ENCODE results near the gene ACOXL. TPM values are rescaled to one million over a fixed set of nuclear protein-coding genes. Genes with fewer than 3 reads are reported as not detected.

The ACOXL gene
- polyA plus RNA-seq, 6 donors from 2014 or later, result not detected

DNA sequence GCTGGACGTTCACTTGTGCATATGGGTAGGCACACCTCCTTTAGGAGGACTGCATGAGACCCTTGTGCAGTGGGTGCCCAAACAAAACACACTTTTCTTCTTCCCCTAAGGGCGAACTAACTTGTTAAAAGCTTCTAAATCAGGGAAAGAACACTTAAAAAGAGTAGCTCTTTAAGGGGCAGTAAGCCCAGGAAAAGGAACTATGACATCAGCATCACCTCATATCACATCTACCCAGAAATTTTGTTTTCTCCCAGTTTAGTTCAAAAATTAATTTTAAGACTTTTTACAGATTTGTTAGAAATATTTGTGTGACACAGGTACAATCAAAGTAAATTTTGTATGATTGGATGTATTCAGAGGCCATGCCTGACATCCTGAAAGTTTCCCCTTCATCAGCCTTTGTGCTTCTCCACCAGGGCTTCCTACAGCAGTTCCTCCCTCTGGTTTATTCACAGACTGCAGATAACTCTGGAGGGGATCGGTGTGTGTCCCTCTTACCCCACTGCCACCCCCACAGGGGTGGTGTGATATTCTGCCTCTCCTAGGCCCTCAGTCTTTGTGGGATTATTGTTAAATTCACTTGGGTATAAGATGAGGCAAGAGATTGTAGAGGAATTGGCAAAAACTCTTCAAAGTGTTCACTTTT lies 416.0 kb downstream of the ACOXL start:
- Mint-ChIP-seq H3K9me3 (no peaks in the 10 kb centered on the region), H3K4me3 (no peak overlapping the region), H3K27ac (peak overlapping the region in 3 of 6 donors; percentile 4 to 84 (median 82)), H3K27me3 (no peaks in the 10 kb centered on the region), H3K36me3 (peaks cover 12 to 37% of the 10 kb centered on the region in 2 donors), H3K4me1 (peaks cover 8 to 24% (median 24%) of the 10 kb centered on the region in 3 donors)
- no peak for DNase-seq
- ATAC-seq (ENCODE audit: low read depth in 2 of 2), result no peak

GRCh38 chr2:111148925-111149324 lies 416.6 kb downstream of the ACOXL start:
- ATAC-seq (ENCODE audit: low read depth in 2 of 2), result no peak
- Mint-ChIP-seq H3K36me3 (peaks cover 12 to 41% of the 10 kb centered on the region in 2 donors), H3K27me3 (no peaks in the 10 kb centered on the region), H3K4me3 (no peak overlapping the region), H3K9me3 (no peaks in the 10 kb centered on the region), H3K4me1 (peaks cover 8 to 24% (median 24%) of the 10 kb centered on the region in 3 donors), H3K27ac (peak overlapping the region in 1 of 6 donors; percentile 4)
- no peak for DNase-seq

GRCh38 chr2:111149882-111150455 lies 417.6 kb downstream of the ACOXL start:
- ATAC-seq (ENCODE audit: low read depth in 2 of 2) (no peak), DNase-seq (no peak)
- Mint-ChIP-seq H3K27me3 (no peaks in the 10 kb centered on the region), H3K27ac (peak overlapping the region in 4 of 6 donors; percentile 34 to 69 (median 54)), H3K4me3 (no peak overlapping the region), H3K9me3 (no peaks in the 10 kb centered on the region), H3K4me1 (peaks cover 8 to 28% (median 25%) of the 10 kb centered on the region in 3 donors), H3K36me3 (peaks cover 12 to 37% of the 10 kb centered on the region in 2 donors)

GRCh38 chr2:111154758-111155157 lies 422.4 kb downstream of the ACOXL start:
- Mint-ChIP-seq H3K4me3 (no peak overlapping the region), H3K9me3 (no peaks in the 10 kb centered on the region), H3K4me1 (peaks cover 34 to 54% (median 43%) of the 10 kb centered on the region in 3 donors), H3K36me3 (peaks cover 12 to 30% of the 10 kb centered on the region in 2 donors), H3K27me3 (no peaks in the 10 kb centered on the region), H3K27ac (peak overlapping the region in 2 of 6 donors; percentile 11 to 89)
- ATAC-seq (ENCODE audit: low read depth in 2 of 2) (no peak), DNase-seq (no peak)

GRCh38 chr2:111155610-111156009 lies 423.2 kb downstream of the ACOXL start:
- Mint-ChIP-seq H3K27me3 (no peaks in the 10 kb centered on the region), H3K4me3 (no peak overlapping the region), H3K36me3 (peaks cover 19 to 21% of the 10 kb centered on the region in 2 donors)

GRCh38 chr2:111156529-111156928 lies 424.2 kb downstream of the ACOXL start:
- Mint-ChIP-seq H3K27ac (peak overlapping the region; percentile 83 to 97 (median 91)), H3K27me3 (no peaks in the 10 kb centered on the region), H3K9me3 (no peaks in the 10 kb centered on the region), H3K4me1 (peaks cover 44 to 69% (median 51%) of the 10 kb centered on the region in 3 donors), H3K36me3 (peaks cover 15 to 17% of the 10 kb centered on the region in 2 donors), H3K4me3 (peak overlapping the region in 5 of 8 donors; percentile 42 to 79 (median 63))
- DNase-seq, result no peak
- no peak for ATAC-seq (ENCODE audit: low read depth in 2 of 2)

More at GRCh38 chr2:111155610-111156009, 423.2 kb downstream of the ACOXL start:
- Mint-ChIP-seq H3K27ac (peak overlapping the region in 5 of 6 donors; percentile 69 to 89 (median 83)), H3K4me1 (peaks cover 41 to 63% (median 50%) of the 10 kb centered on the region in 3 donors), H3K9me3 (no peaks in the 10 kb centered on the region)
- ATAC-seq (ENCODE audit: low read depth in 2 of 2), result no peak
- no peak for DNase-seq

DNA sequence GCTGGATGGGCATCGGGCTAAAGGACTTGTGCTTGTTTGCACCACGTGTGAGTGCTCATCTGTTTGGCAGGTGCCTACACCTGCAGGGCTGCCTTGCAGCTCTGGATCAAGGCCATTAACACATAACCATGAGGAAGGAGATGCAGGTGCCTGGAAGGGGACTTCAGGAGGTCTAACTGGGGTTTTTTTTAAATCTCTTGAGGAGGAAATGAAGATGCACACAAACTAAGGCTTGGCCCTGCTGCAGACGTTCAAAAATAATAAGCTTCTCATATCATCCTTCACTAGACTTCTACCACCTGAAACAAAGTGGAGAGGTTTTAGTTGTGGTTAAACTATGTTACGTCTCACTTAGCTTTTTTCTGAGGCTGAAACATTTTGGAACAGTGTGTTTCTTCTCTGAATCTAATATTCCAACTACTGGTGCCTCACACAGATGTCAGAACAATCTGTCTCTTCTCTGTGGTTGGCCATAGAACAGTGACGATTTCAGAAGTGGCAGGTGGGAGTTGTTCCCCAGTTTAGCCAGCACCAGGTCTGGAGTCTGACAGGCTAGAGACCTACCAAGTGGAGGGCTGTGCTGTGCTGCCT lies 424.8 kb downstream of the ACOXL start:
- Mint-ChIP-seq H3K27ac (peak overlapping the region; percentile 83 to 97 (median 91)), H3K9me3 (no peaks in the 10 kb centered on the region), H3K4me3 (peak overlapping the region; percentile 4 to 79 (median 45)), H3K27me3 (no peaks in the 10 kb centered on the region), H3K36me3 (peaks cover 9 to 14% of the 10 kb centered on the region in 2 donors), H3K4me1 (peaks cover 44 to 68% (median 55%) of the 10 kb centered on the region in 3 donors)
- peak; percentile 68 to 70 for ATAC-seq (ENCODE audit: low read depth in 2 of 2)
- peak; percentile 65 for DNase-seq

DNA sequence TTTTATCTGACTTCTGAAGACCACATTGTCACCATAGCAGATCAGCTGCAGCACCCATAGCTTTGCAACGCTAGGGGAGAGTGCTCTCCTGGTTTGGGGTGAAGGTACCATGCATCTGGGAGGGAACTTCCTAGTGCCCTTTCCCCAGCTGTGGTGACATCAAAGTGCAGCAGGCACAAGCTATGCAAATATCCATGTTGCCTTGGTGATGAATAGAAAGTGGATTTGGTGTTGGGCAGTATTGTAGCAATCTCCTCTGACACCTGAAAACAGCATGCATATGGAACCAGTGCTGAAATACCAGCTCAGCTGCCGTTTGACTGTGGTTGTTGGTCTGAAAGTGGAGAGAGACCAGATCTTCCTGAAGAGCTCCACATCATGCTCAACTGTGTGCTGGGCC lies 425.4 kb downstream of the ACOXL start:
- Mint-ChIP-seq H3K36me3 (peaks cover 7 to 16% of the 10 kb centered on the region in 2 donors), H3K4me1 (peaks cover 47 to 72% (median 61%) of the 10 kb centered on the region in 3 donors), H3K9me3 (no peaks in the 10 kb centered on the region), H3K4me3 (peak overlapping the region; percentile 4 to 65 (median 42)), H3K27me3 (no peaks in the 10 kb centered on the region), H3K27ac (peak overlapping the region; percentile 83 to 97 (median 91))
- DNase-seq (peak; percentile 60), ATAC-seq (ENCODE audit: low read depth in 2 of 2) (peak; percentile 66 to 70)

- Mint-ChIP-seq H3K27ac (peak overlapping the region in 3 of 6 donors; percentile 32 to 89 (median 78)), H3K27me3 (no peaks in the 10 kb centered on the region), H3K36me3 (peaks cover 7 to 15% of the 10 kb centered on the region in 2 donors), H3K9me3 (no peaks in the 10 kb centered on the region), H3K4me1 (peaks cover 48 to 76% (median 67%) of the 10 kb centered on the region in 3 donors), H3K4me3 (no peak overlapping the region)
- DNase-seq (no peak), ATAC-seq (ENCODE audit: low read depth in 2 of 2) (no peak)
These were observed 427.3 kb downstream of the ACOXL start for GRCh38 chr2:111159641-111160040.

DNA sequence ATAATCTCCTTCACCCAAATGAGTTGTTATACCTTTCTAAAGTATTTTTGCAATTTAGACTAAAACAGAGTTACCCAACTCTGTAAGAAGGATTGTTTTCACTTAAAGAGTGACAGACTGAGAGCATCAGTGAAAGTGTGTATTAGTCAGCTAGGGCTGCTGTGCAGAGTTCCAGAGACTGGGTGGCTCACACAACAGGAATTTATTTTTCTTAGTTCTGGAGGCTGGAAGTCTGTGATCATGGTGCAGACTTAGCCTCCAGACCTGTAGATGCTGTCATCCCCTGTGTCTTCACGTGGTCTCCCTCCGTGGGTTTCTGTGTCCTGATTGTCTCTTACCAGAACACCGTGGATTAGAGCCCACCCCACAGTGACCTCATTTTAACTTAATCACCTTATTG lies 428.4 kb downstream of the ACOXL start:
- DNase-seq, result no peak
- peak overlapping the region in 2 of 6 donors; percentile 81 to 89 for H3K27ac Mint-ChIP-seq
- H3K4me3 Mint-ChIP-seq, result no peak overlapping the region
- peaks cover 45 to 65% (median 57%) of the 10 kb centered on the region in 3 donors for H3K4me1 Mint-ChIP-seq
- H3K27me3 Mint-ChIP-seq, result no peaks in the 10 kb centered on the region
- no peak for ATAC-seq (ENCODE audit: low read depth in 2 of 2)
- H3K36me3 Mint-ChIP-seq, result peaks cover 16 to 25% of the 10 kb centered on the region in 2 donors
- no peaks in the 10 kb centered on the region for H3K9me3 Mint-ChIP-seq

DNA sequence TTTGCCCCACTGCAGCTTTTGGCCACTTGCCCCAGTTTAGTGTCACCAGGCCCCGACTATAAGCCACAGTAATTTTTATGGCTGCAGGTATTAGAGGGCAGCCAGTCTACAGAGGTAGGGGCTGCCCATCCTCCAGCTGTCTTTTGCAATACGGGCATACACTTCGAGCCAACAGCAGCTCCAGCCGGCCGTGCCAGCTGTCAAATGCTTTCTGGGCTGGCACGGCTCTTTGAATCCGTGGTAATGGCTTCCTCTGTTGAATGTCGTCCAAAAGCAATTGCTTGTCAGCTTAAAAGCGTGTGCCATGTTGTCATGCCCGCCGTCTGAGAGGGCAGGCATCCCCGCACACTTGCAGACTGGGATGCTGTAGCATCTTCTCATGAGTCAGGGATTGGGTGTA lies 429.6 kb downstream of the ACOXL start:
- Mint-ChIP-seq H3K27me3 (no peaks in the 10 kb centered on the region), H3K4me1 (peaks cover 33 to 53% (median 45%) of the 10 kb centered on the region in 3 donors), H3K36me3 (peaks cover 17 to 25% of the 10 kb centered on the region in 2 donors), H3K9me3 (no peaks in the 10 kb centered on the region), H3K27ac (peak overlapping the region in 1 of 6 donors; percentile 68), H3K4me3 (peak overlapping the region in 1 of 8 donors; percentile 47)
- DNase-seq (no peak), ATAC-seq (ENCODE audit: low read depth in 2 of 2) (no peak)

DNA sequence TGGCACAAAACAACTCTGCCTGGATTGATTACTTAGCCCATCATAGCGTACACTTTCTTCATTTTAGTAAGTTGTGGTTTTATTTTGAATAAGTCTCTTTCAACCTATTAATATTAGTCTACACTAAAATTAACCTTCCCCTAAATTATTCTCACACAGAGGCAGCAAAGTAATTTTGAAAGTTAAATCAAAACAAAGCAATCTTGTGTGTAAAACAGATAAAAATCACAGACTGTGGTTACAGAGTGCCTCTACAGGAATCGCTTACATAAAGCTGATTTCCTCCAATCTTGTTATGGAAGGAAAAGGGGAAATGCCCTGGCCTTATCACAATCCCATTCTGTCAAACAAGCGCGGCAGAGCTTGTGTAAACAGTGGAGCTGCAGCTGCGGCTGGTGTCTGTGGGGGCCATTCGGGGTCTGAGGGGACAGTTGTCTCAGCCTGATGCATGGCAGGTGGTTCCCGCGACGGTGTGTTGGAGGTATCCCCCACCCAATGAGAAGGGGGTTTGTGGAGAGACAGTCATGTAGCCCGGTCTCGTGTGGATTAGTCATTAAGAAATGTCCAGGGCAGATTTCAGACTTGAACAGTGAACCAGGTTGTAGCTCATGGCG lies 430.5 kb downstream of the ACOXL start:
- H3K27me3 Mint-ChIP-seq, result no peaks in the 10 kb centered on the region
- DNase-seq, result no peak
- H3K9me3 Mint-ChIP-seq, result no peaks in the 10 kb centered on the region
- peak in 1 of 2 donors; percentile 21 for ATAC-seq (ENCODE audit: low read depth in 2 of 2)
- peak overlapping the region in 2 of 8 donors; percentile 27 to 59 for H3K4me3 Mint-ChIP-seq
- peaks cover 17 to 25% of the 10 kb centered on the region in 2 donors for H3K36me3 Mint-ChIP-seq
- peaks cover 25 to 51% (median 41%) of the 10 kb centered on the region in 3 donors for H3K4me1 Mint-ChIP-seq
- peak overlapping the region in 5 of 6 donors; percentile 24 to 80 (median 78) for H3K27ac Mint-ChIP-seq

DNA sequence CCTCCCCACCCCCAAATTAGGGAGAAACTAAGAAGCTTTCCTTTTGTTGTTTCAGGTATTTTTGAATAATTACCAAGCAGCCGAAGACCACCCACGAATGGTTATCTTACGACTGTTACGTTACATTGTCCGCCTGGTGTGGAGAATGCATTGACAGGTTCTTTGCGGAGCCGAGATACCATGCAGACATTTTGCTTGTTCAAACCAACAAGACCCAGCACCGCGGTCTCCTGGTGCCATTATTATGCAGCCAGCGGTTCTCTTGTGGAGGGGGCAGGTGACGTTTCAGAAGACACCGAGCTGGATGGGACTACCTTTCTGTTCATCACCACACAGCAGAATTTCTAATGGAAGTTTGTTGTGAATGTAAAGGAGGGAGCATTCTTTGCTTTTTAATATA lies 431.7 kb downstream of the ACOXL start:
- Mint-ChIP-seq H3K27me3 (no peaks in the 10 kb centered on the region), H3K4me1 (peaks cover 18 to 41% (median 36%) of the 10 kb centered on the region in 3 donors), H3K27ac (no peak overlapping the region), H3K4me3 (peak overlapping the region in 1 of 8 donors; percentile 29), H3K36me3 (peaks cover 17 to 25% of the 10 kb centered on the region in 2 donors), H3K9me3 (no peaks in the 10 kb centered on the region)
- DNase-seq, result no peak
- no peak for ATAC-seq (ENCODE audit: low read depth in 2 of 2)
